Ramos (cell line): ENCODE results near the gene RGSL1.

Experiments
- in situ Hi-C: fragments of 300-500 bp; cut with MboI; formaldehyde crosslinking; loops from one replicate; pipeline ENCODE4 v1.14.3; 2022; ENCODE audit warnings: low sequenced_read_pairs; ENCODE audit not compliant: unreplicated experiment

Gene RGSL1

DNA sequence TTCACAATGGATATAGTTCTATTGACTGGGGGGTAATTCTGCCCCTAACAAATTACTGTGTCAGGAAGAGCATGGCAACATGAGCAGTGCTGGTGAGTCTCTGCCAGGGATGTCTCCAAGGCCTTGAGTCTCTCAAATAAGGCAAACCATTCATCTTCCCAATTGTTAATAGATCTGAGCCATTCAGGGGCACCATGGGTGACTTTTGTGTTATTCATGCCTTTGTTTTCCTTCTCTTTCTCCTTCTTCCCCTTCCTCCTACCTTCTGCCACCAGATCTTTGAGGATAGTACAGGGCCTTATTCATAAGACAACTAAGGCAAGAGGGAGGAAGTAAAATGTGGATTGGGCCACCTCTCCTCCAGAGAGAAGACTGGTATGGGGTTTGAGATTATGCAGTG, at the start of gene RGSL1:
Gene RGSL1, plus strand, starts transcription at position 60 of the 400 bp plus-strand sequence. Its CDS starts 20 bp downstream, at position 80.
- in situ Hi-C loops = loop anchor here (5.0 kb wide), 1 partner anchor 147 kb away; no protein-coding TSS in a partner anchor

DNA sequence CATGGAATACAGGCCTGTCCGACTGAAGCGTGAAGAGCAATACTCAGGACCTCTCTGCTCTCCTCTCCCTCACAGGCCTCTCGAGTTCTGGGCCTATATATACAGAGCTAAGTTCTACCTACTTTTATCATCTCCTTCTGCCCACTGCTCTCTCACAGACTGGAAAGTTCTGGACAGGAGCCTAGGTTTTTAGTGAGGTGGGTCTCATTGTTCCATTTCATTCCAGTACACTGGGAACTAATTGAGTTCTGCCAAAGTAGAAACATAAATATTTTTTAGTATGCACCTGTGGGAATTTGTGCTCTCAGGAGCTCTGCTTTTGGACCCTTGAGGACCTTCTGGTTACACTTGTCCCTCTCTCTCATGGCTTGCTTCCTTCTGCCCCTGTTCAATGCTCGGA, 49.4 kb upstream of the RGSL1 start, which contains the start of gene TEDDM1:
Gene TEDDM1, minus strand, starts transcription at position 101 of the 400 bp plus-strand sequence. CDS start 182 bp downstream, outside the sequence.
- in situ Hi-C loops = no loop called here

DNA sequence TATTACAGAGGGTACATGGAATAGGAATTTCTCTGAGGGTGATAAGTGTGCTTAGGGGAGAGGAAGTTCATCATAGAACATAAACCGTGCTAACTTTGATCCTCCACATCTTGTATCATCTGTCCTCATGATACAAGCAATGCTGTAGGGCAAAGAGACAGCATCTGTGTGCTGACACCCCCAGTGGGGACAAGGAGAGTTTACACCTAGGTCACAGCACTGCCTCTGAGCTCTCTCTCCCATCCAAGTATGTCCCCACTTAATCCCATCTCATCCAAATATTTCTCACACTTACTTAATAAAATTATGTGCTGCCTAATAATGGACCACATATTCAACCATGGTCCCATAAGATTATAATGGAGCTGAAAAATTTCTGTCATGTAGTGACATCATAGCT, 45.2 kb upstream of the RGSL1 start:
- in situ Hi-C loops = no loop called here

DNA sequence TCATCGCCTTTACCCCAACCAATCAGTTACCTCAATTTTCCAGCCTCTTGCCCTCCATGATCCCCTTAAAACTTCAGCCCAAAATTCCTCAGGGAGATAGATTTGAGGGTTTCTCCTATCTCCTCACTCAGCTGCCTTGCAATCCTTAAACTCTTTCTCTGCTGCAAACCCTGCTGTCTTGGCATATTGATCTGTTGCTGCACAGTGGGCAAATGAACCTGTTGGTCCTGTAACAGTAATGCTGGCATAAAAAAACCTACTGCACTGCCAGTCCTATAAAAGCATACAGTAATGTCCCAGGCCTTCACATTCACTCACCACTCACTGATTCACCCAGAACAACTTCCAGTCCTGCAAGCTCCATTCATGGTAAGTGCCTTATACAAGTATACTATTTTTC, 44.4 kb upstream of the RGSL1 start:
- in situ Hi-C loops = no loop called here

DNA sequence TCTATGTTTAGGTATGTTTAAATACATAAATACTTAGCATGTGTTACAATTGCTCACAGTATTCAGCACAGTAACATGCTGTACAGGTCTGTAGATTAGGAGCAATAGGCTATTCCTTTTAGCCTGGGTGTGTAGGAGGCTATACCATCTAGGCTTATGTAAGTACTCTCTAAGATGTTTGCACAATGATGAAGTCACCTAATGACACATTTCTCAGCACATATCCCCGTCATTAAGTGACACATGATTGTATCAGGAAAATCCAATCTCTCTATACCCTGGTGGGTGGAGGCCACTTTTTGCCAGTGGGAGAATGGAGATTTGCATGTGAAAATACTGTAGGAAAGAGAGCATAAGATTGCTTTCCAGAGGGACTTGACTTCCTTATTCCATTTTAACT, 43.9 kb upstream of the RGSL1 start:
- in situ Hi-C loops = no loop called here

DNA sequence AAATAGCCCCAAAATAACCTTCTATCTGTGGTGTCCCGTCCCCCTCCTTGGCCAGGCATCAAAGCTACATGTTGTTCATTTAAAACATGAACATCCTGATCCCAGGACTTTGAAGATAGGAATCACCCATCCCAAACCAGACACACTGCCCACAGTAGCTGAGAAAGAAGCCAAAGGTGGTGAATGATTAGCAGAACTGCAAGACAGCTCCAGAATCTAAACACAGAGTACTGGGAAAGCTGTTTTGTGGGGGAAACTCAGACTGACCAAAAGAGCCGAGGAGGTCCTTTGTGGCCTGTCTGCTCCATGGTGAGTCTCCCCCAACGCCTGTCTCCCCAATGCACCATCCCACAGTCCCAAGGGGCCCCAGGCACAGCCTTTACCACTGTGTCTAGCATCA, 42.2 kb upstream of the RGSL1 start:
- in situ Hi-C loops = no loop called here

DNA sequence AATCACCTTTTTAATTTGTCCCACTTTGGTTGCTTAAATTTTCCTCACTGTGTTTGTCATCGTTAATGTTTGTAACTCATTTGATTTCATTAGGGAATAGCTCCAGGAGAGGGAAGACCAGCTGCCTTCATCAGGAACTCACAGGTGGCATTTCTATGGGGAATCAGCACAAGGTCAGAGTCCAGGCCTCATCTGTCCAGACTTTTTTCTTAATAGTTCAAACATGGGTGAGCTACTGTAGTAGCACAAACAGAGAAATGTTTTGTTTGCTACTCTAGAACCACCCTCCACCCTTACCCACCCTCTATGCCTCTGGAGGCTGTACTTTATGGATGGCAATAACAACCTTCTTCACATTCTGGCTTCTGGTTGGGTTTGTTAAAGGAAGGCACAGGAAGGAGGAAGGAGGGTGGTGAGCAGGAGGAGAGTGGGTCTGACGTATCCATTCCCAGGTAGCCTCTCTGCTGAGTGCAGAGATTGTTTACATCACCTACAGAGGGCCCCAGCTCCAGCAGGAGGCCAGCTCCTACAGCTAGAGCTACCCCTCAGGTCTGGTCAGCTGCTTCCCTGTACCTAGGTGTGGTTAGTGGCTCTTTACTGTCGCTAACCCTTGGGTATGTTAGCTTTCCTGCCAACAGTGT, 41.4 kb upstream of the RGSL1 start:
- in situ Hi-C loops = no loop called here

DNA sequence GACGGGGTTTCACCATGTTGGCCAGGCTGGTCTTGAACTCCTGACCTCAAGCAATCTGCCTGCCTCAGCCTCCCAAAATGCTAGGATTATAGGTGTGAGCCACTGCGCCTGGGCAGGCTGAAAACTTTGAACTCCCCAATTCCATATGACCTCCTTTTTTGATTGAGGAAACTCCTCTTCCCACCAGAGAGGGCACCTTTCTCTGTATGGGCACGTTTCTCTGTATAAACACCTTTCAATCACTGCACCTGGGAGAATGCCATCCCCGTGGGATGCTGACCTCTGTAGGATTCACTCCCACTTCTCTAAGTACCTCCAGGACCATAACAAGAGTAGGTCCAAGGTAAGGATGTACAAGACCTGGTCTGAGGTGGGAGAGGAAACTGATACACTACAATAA, 39.8 kb upstream of the RGSL1 start:
- in situ Hi-C loops = no loop called here

DNA sequence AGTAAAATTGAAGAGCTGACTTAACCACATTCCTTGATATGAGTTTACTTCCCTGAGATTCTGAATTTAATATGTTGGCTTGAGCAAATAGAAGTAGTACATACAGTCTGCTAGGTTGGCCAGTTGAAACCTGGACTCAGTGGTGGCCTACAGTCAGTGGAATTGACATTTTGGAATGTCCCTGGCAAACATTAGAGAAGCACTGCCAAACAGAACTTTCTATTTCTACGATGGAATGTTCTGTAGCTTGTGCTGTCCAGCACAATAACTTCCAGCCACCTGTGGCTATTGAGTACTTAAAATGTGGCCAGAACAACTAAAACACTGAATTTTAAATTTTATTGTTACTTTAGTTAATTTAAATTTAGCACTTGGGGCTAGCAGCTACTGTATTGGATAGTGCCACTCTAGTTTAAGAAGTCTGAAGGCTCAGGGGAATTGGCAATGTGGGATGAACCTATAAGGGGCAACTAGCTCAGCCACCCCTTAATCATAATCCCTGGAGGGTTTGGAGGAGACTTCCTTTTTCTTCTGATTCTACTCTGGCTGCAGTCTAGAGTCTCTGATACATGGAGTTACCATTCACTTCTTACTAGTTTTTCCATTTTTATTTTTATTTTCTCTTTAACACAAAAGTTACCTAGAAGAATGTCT, 39.2 kb upstream of the RGSL1 start:
- in situ Hi-C loops = no loop called here

DNA sequence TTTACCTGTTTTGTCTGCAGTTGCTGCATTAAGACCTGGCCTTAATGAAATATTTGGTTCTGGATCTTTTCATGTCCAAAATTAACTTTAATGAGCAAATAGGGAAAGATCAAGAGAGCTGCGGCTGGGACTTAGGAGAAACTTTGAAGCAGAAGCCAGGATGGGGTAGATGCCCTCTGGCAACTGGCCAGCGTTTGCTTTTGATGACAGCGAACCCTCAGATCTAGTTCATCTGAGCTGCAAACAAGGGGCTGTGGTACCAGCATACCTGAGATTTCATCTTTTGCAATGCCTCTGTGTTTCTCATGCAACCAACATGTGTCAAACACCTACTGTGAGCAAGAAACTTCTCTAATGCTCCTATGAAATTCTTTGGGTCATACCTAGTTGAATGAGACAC, 36.5 kb upstream of the RGSL1 start:
- in situ Hi-C loops = no loop called here

DNA sequence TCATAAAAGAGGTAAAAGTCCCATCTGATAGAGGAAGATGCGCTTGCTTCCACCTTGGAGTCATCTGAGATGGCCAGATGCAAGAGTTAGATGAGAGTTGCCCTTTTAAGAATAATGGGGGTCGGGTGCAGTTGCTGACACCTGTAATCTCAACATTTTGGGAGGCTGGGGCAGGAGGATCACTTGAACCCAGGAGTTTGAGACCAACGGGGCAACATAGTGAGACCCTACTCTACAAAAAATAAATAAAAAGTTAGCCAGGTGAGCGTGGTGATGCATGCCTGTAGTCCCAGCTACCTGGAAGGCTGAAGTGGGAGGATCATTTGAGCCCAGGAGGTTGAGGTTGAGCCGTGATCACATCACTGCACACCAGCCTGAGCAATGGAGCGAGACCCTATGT, 36.0 kb upstream of the RGSL1 start:
- in situ Hi-C loops = no loop called here

DNA sequence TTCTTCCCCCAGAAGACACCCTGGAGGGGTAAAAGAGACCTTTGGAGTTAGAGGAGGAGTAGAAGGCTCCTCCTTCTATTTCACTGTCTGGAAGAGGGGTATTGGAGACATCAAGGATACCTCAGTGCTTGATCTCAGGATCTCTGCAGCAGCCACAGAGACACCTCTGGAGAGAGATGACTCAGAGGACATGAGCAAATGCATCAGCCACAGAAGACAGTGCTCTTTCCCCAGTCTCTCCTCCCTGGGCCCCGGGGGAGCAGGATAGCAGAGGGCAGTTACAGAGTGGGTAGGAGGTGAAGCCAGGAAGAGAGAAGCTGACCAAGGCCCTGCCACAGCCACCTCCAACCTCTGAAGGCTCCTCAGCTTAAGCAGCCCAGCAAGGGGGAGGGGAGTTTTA, 34.2 kb upstream of the RGSL1 start:
- in situ Hi-C loops = no loop called here

DNA sequence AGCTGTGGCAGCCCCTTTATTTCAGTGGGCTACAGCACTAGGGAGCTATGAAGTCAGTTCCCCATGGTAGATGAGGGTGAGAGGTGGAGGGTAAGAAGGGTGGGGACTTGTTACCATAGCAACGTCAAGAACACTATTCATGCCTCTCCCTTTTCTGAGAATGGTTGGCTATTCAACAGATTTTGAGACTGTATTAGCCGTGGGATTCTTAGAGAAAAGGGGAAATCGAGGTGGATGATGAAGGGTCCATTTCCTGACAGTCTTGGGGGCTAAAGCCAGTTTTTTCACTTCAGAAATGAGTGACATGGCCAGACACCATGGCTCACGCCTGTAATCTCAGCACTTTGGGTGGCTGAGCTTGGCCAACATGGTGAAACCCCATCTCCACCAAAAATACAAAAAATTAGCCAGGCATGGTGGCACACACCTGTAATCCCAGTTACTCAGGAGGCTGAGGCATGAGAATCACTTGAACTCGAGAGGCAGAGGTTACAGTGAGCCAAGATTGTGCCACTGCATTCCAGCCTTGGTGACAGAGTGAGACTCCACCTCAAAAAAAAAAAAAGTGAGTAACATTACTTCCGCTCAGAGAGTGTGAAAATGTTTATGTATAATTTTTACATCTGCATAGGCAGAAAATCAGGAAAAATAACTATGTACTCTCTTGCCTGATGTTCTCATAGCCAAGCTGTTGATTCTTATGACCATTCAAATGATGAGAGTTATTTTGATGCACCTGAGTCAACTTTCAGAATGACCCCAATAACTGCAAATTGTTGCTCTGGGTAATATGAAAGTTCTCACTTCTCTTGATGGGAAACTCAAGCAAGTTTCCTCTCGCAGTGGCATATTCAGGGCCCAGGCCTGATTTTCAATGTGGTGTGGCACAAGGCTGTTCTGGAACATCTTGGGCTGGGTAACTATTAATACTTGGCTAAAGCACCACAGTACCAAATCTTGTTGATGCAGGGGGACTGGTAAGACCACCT, 23.2 kb upstream of the RGSL1 start:
- in situ Hi-C loops = no loop called here

DNA sequence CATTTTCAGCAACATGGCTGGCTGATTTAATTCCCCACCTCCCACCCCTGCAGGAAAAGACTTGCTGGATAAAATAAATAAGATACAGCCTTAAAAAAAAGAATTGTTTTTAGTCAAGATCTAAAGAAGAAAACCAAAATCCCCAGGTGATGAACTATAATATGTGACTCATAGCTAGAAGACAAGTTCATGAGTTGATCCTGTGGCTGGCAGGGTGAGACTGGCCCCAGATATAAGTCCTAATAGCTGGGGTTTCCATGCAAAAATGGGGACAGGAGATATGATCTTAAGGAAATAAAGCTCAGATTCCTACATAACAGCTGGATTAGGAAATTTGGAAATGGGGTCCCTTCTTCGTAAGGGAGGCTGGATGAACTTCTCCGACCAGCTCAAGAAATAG, 21.9 kb upstream of the RGSL1 start:
- in situ Hi-C loops = no loop called here

DNA sequence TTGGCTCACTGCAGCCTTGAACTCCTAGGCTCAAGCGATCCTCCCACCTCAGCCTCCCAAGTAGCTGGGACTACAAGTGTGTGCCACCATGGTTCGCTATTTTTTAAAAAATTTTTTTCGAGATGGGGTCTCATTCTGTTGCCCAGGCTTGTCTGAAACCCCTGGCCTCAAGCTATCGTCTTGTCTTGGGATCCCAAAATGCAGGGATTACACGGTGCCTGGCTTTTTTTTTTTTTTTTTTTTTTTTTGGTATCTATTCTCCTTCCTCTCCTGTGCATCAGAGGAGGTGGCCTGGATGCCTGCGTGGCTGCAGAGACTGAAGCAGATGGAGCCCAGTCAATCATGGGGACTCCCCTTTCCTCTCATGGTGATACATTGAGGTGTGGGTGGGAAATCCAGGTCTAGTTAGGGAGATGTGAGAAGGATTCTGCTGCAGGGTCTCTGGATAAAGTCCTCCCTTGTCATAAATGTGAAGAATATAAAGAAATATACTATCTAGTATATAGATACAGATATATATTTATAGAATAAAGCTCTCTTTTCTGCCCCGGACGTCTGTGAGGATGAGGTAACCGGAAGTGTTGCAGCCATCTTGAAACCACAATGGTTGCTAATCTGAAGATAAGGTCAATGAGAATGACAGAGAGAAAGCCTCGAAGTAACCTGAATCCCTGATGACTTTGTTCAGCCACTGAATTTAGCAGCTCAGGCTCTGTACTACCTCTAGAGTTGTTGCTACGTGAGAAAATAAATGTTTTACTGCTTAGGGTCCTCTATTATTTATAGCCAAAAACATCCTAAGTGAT, 19.5 kb upstream of the RGSL1 start:
- in situ Hi-C loops = no loop called here

DNA sequence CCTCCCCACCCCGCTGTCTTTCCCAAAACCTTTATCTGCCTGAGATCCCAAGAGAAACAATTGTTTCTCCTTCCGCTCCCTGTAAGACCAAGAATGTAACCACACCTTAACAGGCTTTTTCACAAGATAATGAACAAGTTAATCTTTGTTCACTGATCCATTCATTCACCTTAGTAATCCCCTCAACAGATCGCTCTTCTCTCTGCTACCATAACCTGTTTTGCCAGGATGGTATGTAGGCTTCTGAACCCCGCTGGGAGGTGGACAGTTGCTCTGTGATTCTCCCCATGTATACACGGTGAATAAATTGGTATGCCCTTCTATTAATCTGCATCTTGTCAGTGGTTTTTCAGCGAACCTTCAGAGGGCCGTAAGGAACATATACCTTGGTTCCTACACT, 18.7 kb upstream of the RGSL1 start:
- in situ Hi-C loops = no loop called here

DNA sequence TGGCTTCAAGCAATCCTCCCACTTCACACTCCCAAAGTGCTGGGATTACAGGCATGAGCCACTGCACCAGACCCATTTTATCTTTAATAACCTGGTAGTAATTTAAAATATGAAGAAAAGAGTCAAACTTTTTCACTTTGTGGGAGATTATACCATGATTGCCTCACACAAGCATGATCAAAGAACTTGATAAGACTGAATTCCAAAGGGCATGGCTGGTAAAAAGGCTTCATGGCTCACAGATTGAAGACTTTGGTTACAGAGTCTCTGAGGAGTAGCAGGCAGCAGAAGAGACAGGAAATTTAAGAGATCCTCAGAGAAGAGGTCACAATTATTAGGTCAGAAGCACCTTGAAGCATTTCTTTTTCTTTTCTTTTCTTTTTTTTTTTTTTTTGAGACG, 16.4 kb upstream of the RGSL1 start:
- in situ Hi-C loops = no loop called here

DNA sequence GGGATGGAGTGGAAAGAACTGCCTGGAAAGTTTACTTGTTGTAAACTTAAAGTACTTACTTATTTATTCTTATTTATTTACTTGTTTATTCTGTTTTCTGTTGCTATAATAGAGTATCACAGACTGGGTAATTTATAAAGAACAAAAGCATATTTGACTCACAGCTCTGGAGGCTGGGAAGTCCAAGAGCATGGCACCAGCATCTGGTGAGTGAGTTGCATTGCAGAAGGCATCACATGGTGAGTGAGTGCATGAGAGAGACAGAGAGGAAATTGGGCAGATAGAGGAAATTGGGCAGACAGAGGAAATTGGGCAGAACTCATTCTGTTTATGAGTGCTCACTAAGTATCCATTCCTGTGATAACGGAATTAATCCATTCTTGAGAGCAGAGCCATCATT, 11.6 kb upstream of the RGSL1 start:
- in situ Hi-C loops = no loop called here

DNA sequence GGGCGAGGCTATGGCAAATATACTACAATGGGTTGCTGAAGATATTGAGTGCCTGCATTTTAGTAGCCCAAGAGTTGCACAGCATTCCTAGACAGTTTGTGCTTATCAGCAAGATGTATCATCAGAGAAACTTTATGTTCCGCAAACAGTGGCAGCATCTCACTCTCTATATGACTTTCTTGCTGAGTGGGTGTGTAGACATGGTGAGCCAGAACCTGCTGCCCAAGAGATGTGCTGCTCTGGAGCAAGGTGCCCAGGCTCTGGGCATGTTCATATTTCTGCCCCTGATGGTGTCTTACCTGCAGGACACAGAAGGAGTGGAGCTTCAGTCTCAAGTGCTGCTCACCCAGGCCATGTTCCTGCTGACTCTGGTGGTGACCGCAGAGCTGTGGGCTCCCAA, 8.2 kb upstream of the RGSL1 start:
- in situ Hi-C loops = no loop called here

DNA sequence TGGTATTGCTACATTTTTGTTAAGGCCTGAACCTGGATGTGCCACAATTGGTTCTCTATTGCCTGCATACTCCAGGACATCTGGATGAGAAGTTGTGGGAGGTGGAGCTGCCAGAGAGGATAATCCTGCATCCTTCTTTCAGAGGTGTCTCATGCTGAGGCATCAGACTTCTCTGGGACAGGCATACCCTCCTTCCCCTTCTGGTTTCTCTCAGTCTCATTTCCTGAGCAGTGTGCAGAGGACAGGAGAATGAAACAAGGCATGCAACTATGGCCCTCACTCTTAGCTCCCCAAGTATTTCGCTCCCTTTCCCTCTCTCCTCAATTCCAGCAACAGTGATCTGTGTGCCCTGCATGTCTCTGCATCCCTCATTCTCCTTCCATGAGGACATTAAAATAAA, 7.6 kb upstream of the RGSL1 start:
- in situ Hi-C loops = no loop called here
